GM23338 (cell line): Measurements from ENCODE around the gene HRK.

Source experiments
- NANOG ChIP-seq: IDR thresholded peaks from 2 replicates; pipeline ENCODE4 v1.6.1; 2016; ENCODE audit warnings: antibody characterized with exemption, borderline replicate concordance
- POLR2AphosphoS5 ChIP-seq: IDR thresholded peaks from 2 replicates; pipeline ENCODE4 v1.6.1; 2016; ENCODE audit warnings: antibody characterized with exemption, low read depth
- TF ChIP-seq, protein P1 (sequence below), 2 experiments: fragments of 200-600 bp in 1 of 2; sonication (generic) in 1 of 2; conservative IDR thresholded peaks; 2 replicates each; pipeline versions ENCODE4 v1.5.1 to v1.6.1; 2016 to 2017; ENCODE audit warnings: antibody characterized with exemption in 2 of 2, low read depth in 2 of 2, mild to moderate bottlenecking in 2 of 2, moderate library complexity in 1 of 2

DNA sequence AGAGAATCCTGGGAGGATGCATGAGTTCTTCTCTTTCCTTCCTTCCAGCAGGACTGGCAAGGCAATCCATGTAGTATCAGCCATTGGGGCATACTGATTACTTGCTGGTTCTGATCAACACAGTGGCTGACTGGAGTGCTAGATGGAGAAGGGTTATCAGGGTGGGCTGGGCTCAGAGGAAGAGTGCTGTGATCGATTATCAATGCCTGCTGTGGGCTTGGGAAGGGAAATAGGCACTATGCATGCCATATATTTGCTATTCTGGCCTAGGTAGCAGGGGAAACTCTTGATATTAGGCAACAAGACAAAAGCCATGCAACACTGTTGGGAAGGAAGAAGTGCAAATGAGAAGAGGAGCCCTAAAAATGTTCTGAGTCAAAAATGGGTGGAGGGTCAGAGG lies 45.8 kb downstream of the HRK start:
- TF ChIP-seq, protein P1, sequence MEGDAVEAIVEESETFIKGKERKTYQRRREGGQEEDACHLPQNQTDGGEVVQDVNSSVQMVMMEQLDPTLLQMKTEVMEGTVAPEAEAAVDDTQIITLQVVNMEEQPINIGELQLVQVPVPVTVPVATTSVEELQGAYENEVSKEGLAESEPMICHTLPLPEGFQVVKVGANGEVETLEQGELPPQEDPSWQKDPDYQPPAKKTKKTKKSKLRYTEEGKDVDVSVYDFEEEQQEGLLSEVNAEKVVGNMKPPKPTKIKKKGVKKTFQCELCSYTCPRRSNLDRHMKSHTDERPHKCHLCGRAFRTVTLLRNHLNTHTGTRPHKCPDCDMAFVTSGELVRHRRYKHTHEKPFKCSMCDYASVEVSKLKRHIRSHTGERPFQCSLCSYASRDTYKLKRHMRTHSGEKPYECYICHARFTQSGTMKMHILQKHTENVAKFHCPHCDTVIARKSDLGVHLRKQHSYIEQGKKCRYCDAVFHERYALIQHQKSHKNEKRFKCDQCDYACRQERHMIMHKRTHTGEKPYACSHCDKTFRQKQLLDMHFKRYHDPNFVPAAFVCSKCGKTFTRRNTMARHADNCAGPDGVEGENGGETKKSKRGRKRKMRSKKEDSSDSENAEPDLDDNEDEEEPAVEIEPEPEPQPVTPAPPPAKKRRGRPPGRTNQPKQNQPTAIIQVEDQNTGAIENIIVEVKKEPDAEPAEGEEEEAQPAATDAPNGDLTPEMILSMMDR (conservative IDR thresholded peaks at IDR 0.05; ENCODE audit: low read depth in 2 of 2) = no peak
- no peak for TF ChIP-seq POLR2AphosphoS5
- TF ChIP-seq NANOG = no peak
